ENCODE data around the gene ABHD17C. TPM values are rescaled to one million over a fixed set of nuclear protein-coding genes. Genes with fewer than 3 reads are reported as not detected.

The ABHD17C gene
- total and polyA plus RNA-seq, 2 experiments from 2014 or later = 11.3 to 23.8 TPM

- Mint-ChIP-seq H3K4me3 (no peak overlapping the region), H3K27me3 (ENCODE audit: insufficient read depth, low read depth, poor library complexity) (peaks cover 3% of the 10 kb centered on the region), H3K27ac (no peak overlapping the region; the same call in 1 of the 2 replicates), H3K36me3 (ENCODE audit: low read depth) (peaks cover 14% of the 10 kb centered on the region), H3K9me3 (peaks cover 14% of the 10 kb centered on the region), H3K4me1 (peaks cover 34% of the 10 kb centered on the region)
- H3K4me1 ChIP-seq (ENCODE audit: insufficient read depth) = no peaks in the 10 kb centered on the region
- H2AFZ ChIP-seq = no peak overlapping the region
- no peak overlapping the region for H3K4me3 ChIP-seq
- H3F3A ChIP-seq (replicated peaks; ENCODE audit: low read depth) = no peaks in the 10 kb centered on the region
- no peak overlapping the region for H3K27ac ChIP-seq (ENCODE audit: low read depth)
- TF ChIP-seq EZH2phosphoT487 (IDR thresholded peaks at IDR 0.05; ENCODE audit: unreplicated experiment) (no peak), CTCF (conservative IDR thresholded peaks at IDR 0.05; ENCODE audit: low read depth in 2 of 2) (no peak), NANOG (IDR thresholded peaks at IDR 0.05; ENCODE audit: borderline replicate concordance) (no peak), ZNF114 (CRISPR knock-in tag; IDR thresholded peaks at IDR 0.05) (no peak), POLR2AphosphoS5 (IDR thresholded peaks at IDR 0.05; ENCODE audit: low read depth) (no peak), ZNF331 (CRISPR knock-in tag; IDR thresholded peaks at IDR 0.05; ENCODE audit: low read depth) (no peak), JUNB (IDR thresholded peaks at IDR 0.05; ENCODE audit: unreplicated experiment) (no peak), EZH2 (IDR thresholded peaks at IDR 0.05; ENCODE audit: low read depth, unreplicated experiment) (no peak), CREB1 (CRISPR knock-in tag; IDR thresholded peaks at IDR 0.05; ENCODE audit: low read depth) (no peak)
- H3K27me3 ChIP-seq (ENCODE audit: insufficient read depth) = no peaks in the 10 kb centered on the region
- ATAC-seq (no peak), DNase-seq (ENCODE audit: low spot score) (no peak)
- peaks cover 25% of the 10 kb centered on the region for H3K79me2 ChIP-seq (replicated peaks; ENCODE audit: insufficient read depth)
- peaks cover 12% of the 10 kb centered on the region; the same call in 1 of the 2 replicates for H4K20me1 ChIP-seq (replicated peaks; ENCODE audit: insufficient read depth)
- H3K36me3 ChIP-seq (ENCODE audit: insufficient read depth) = no peaks in the 10 kb centered on the region
- H3K9me2 ChIP-seq (ENCODE audit: insufficient read depth) = no peaks in the 10 kb centered on the region
- H3K4me2 ChIP-seq = no peak overlapping the region
Observed at GRCh38 chr15:80730926-80731325, 35.8 kb downstream of the ABHD17C start.

GRCh38 chr15:80732167-80732566 is 37.1 kb downstream of the ABHD17C start:
- Histone ChIP-seq H3K27ac (ENCODE audit: low read depth) (no peak overlapping the region), H2AFZ (no peak overlapping the region), H3K27me3 (ENCODE audit: insufficient read depth) (no peaks in the 10 kb centered on the region), H3F3A (replicated peaks; ENCODE audit: low read depth) (no peaks in the 10 kb centered on the region), H3K79me2 (replicated peaks; ENCODE audit: insufficient read depth) (peaks cover 19% of the 10 kb centered on the region), H3K9me2 (ENCODE audit: insufficient read depth) (no peaks in the 10 kb centered on the region), H3K36me3 (ENCODE audit: insufficient read depth) (no peaks in the 10 kb centered on the region), H3K4me3 (no peak overlapping the region), H3K4me1 (ENCODE audit: insufficient read depth) (no peaks in the 10 kb centered on the region), H4K20me1 (replicated peaks; ENCODE audit: insufficient read depth) (peaks cover 12% of the 10 kb centered on the region; the same call in 1 of the 2 replicates), H3K4me2 (no peak overlapping the region)
- Mint-ChIP-seq H3K9me3 (peaks cover 1% of the 10 kb centered on the region; the same call in 2 of the 3 replicates), H3K4me1 (peaks cover 30% of the 10 kb centered on the region), H3K4me3 (no peak overlapping the region), H3K36me3 (ENCODE audit: low read depth) (peaks cover 2% of the 10 kb centered on the region), H3K27ac (no peak overlapping the region), H3K27me3 (ENCODE audit: insufficient read depth, low read depth, poor library complexity) (peaks cover 3% of the 10 kb centered on the region)
- no peak for ATAC-seq
- no peak for DNase-seq (ENCODE audit: low spot score)
- TF ChIP-seq ZNF114 (CRISPR knock-in tag; IDR thresholded peaks at IDR 0.05) (no peak), CTCF (conservative IDR thresholded peaks at IDR 0.05; ENCODE audit: low read depth in 2 of 2) (no peak), ZNF462 (CRISPR knock-in tag; IDR thresholded peaks at IDR 0.05) (no peak), EZH2 (IDR thresholded peaks at IDR 0.05; ENCODE audit: low read depth, unreplicated experiment) (no peak), EZH2phosphoT487 (IDR thresholded peaks at IDR 0.05; ENCODE audit: unreplicated experiment) (no peak), NANOG (IDR thresholded peaks at IDR 0.05; ENCODE audit: borderline replicate concordance) (no peak), STAT1 (IDR thresholded peaks at IDR 0.05; ENCODE audit: unreplicated experiment) (no peak), ZNF331 (CRISPR knock-in tag; IDR thresholded peaks at IDR 0.05; ENCODE audit: low read depth) (no peak)
